Vagina (tissue), 2 donors: ENCODE measurements around the gene LTC4S.

Experiments used
- POLR2AphosphoS5 ChIP-seq, 2 donors: sonication (generic); formaldehyde crosslinking; IDR thresholded peaks; one replicate each; pipeline ENCODE4 v1.9.0; 2017; ENCODE audit warnings: antibody characterized with exemption in 2 of 2, mild to moderate bottlenecking in 2 of 2, low read depth in 1 of 2; ENCODE audit not compliant: insufficient read depth in 1 of 2
- TF ChIP-seq, protein P1 (sequence below), 3 experiments: fragments of 450-650 bp in 2 of 3; fragments of 200-600 bp in 1 of 3; sonication (generic) in 1 of 3; IDR thresholded peaks; one replicate each; pipeline ENCODE4 v1.5.1; 2017 to 2019; ENCODE audit warnings: antibody characterized with exemption in 3 of 3, mild to moderate bottlenecking in 2 of 3, moderate library complexity in 2 of 3

DNA sequence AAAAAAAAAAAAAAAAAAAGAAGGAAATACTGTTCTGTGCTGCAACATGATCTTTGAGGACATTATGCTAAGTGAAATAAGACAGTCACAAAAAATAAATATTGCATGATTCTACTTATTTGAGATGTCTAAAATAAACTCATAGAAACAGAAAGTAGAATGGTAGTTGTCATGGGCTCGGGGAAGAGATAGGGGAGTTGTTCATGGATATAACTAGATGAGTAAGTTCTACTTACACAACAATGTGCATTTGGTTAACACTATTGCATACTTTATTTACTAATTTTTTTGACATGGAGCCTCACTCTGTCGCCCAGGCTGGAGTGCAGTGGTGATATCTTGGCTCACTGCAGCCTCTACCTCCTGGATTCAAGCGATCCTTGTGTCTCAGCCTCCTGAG lies 46.0 kb upstream of the LTC4S start:
- TF ChIP-seq, protein P1, sequence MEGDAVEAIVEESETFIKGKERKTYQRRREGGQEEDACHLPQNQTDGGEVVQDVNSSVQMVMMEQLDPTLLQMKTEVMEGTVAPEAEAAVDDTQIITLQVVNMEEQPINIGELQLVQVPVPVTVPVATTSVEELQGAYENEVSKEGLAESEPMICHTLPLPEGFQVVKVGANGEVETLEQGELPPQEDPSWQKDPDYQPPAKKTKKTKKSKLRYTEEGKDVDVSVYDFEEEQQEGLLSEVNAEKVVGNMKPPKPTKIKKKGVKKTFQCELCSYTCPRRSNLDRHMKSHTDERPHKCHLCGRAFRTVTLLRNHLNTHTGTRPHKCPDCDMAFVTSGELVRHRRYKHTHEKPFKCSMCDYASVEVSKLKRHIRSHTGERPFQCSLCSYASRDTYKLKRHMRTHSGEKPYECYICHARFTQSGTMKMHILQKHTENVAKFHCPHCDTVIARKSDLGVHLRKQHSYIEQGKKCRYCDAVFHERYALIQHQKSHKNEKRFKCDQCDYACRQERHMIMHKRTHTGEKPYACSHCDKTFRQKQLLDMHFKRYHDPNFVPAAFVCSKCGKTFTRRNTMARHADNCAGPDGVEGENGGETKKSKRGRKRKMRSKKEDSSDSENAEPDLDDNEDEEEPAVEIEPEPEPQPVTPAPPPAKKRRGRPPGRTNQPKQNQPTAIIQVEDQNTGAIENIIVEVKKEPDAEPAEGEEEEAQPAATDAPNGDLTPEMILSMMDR (IDR thresholded peaks at IDR 0.05) = no peak
- no peak for TF ChIP-seq POLR2AphosphoS5 (IDR thresholded peaks at IDR 0.05; ENCODE audit: insufficient read depth in 1 of 2, low read depth in 1 of 2)
